PC-9 (cell line): ENCODE data around the gene TMEM128.

Experiments used
- EZH2 ChIP-seq: fragments of 200-600 bp; sonication (generic); IDR thresholded peaks from 2 replicates; pipeline ENCODE4 v1.8.0; 2017; ENCODE audit warnings: antibody characterized with exemption, low read depth
- TF ChIP-seq, protein P1 (sequence below): fragments of 200-600 bp; sonication (generic); conservative IDR thresholded peaks from 2 replicates; pipeline ENCODE4 v1.6.1; 2017; ENCODE audit warnings: mixed run types, antibody characterized with exemption, mild to moderate bottlenecking, moderate library complexity

GRCh38 chr4:4245172-4245571 is 2.9 kb downstream of the TMEM128 start:
- TF ChIP-seq, protein P1, sequence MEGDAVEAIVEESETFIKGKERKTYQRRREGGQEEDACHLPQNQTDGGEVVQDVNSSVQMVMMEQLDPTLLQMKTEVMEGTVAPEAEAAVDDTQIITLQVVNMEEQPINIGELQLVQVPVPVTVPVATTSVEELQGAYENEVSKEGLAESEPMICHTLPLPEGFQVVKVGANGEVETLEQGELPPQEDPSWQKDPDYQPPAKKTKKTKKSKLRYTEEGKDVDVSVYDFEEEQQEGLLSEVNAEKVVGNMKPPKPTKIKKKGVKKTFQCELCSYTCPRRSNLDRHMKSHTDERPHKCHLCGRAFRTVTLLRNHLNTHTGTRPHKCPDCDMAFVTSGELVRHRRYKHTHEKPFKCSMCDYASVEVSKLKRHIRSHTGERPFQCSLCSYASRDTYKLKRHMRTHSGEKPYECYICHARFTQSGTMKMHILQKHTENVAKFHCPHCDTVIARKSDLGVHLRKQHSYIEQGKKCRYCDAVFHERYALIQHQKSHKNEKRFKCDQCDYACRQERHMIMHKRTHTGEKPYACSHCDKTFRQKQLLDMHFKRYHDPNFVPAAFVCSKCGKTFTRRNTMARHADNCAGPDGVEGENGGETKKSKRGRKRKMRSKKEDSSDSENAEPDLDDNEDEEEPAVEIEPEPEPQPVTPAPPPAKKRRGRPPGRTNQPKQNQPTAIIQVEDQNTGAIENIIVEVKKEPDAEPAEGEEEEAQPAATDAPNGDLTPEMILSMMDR = no peak
- TF ChIP-seq EZH2 = no peak
